Trophoblast cell (in vitro differentiated cells and primary cell): ENCODE results near the gene TBC1D30.
A peak's percentile ranks its signal among the peaks of the same experiment; 100 is the strongest.

Experiments
- DNase-seq, 2 donors: peaks; one replicate each; pipeline ENCODE4 v3.0.0-alpha.2; 2016
- H2AFZ ChIP-seq: 2 replicates; pipeline ENCODE4 v1.6.1; 2013; ENCODE audit warnings: low read length, moderate library complexity, mild to moderate bottlenecking; ENCODE audit not compliant: insufficient read depth, poor library complexity
- H2AK5ac ChIP-seq: 2 replicates; pipeline ENCODE4 v1.6.1; 2013; ENCODE audit warnings: mild to moderate bottlenecking, low read length
- H2BK120ac ChIP-seq: 2 replicates; pipeline ENCODE4 v1.6.1; 2013; ENCODE audit warnings: low read length, mild to moderate bottlenecking, moderate library complexity; ENCODE audit not compliant: insufficient read depth, poor library complexity
- H2BK12ac ChIP-seq: 2 replicates; pipeline ENCODE4 v1.6.1; 2013; ENCODE audit warnings: mild to moderate bottlenecking, low read length, moderate library complexity
- H2BK5ac ChIP-seq: 2 replicates; pipeline ENCODE4 v1.6.1; 2013; ENCODE audit warnings: low read length, low read depth, moderate library complexity, mild to moderate bottlenecking; ENCODE audit not compliant: poor library complexity
- H3K14ac ChIP-seq: 2 replicates; pipeline ENCODE4 v1.6.1; 2013; ENCODE audit warnings: mild to moderate bottlenecking, low read length
- H3K18ac ChIP-seq: 2 replicates; pipeline ENCODE4 v1.6.1; 2013; ENCODE audit warnings: mild to moderate bottlenecking, low read length
- H3K23ac ChIP-seq: 2 replicates; pipeline ENCODE4 v1.6.1; 2013; ENCODE audit warnings: low read length
- H3K27ac ChIP-seq: 2 replicates; pipeline ENCODE4 v1.5.1; 2013; ENCODE audit warnings: low read depth, mild to moderate bottlenecking, inconsistent platforms, low read length, moderate library complexity
- H3K27me3 ChIP-seq: 2 replicates; pipeline ENCODE4 v1.6.1; 2013; ENCODE audit warnings: inconsistent platforms, mild to moderate bottlenecking, low read length, moderate library complexity; ENCODE audit not compliant: insufficient read depth
- H3K36me3 ChIP-seq, 2 experiments: 1 replicate in 1 of 2; 2 replicates in 1 of 2; pipeline ENCODE4 v1.6.1; 2013; ENCODE audit warnings: low read length in 2 of 2, mild to moderate bottlenecking in 2 of 2, moderate library complexity in 1 of 2; ENCODE audit not compliant: insufficient read depth in 2 of 2, control insufficient read depth in 1 of 2
- H3K4ac ChIP-seq: 2 replicates; pipeline ENCODE4 v1.6.1; 2013; ENCODE audit warnings: low read depth, mild to moderate bottlenecking, low read length, moderate library complexity
- H3K4me1 ChIP-seq, 2 experiments: 1 replicate in 1 of 2; 2 replicates in 1 of 2; pipeline ENCODE4 v1.6.1; 2013; ENCODE audit warnings: low read length in 2 of 2, mild to moderate bottlenecking in 2 of 2, moderate library complexity in 1 of 2; ENCODE audit not compliant: insufficient read depth in 2 of 2, control insufficient read depth in 1 of 2
- H3K4me2 ChIP-seq: 2 replicates; pipeline ENCODE4 v1.6.1; 2013; ENCODE audit warnings: inconsistent platforms, mild to moderate bottlenecking, low read length, moderate library complexity
- H3K4me3 ChIP-seq: 2 replicates; pipeline ENCODE4 v1.5.1; 2013; ENCODE audit warnings: mild to moderate bottlenecking, low read depth, low read length, inconsistent platforms
- H3K79me1 ChIP-seq: one replicate; pipeline ENCODE4 v1.6.1; 2013; ENCODE audit warnings: low read length
- H3K79me2 ChIP-seq: 2 replicates; pipeline ENCODE4 v1.6.1; 2013; ENCODE audit warnings: low read length, mild to moderate bottlenecking; ENCODE audit not compliant: control insufficient read depth, insufficient read depth, poor library complexity
- H3K9ac ChIP-seq: 2 replicates; pipeline ENCODE4 v1.6.1; 2013; ENCODE audit warnings: mild to moderate bottlenecking, low read length
- H3K9me3 ChIP-seq: 2 replicates; pipeline ENCODE4 v1.6.1; 2013; ENCODE audit warnings: low read depth, mild to moderate bottlenecking, control low read depth, inconsistent platforms, low read length; ENCODE audit not compliant: insufficient read depth
- H4K12ac ChIP-seq: 2 replicates; pipeline ENCODE4 v1.6.1; 2013; ENCODE audit warnings: low read depth, mild to moderate bottlenecking, low read length, moderate library complexity
- H4K8ac ChIP-seq: 2 replicates; pipeline ENCODE4 v1.6.1; 2013; ENCODE audit warnings: low read depth, mild to moderate bottlenecking, low read length, moderate library complexity
- H4K91ac ChIP-seq: one replicate; pipeline ENCODE4 v1.6.1; 2013; ENCODE audit warnings: low read depth, mild to moderate bottlenecking, low read length, moderate library complexity
- WGBS: extraction: QIAGEN DNeasy Blood & Tissue Kit; methylation state at CpG from one replicate; pipeline ENCODE4 v1.1.7; 2013; ENCODE audit warnings: missing lambda C conversion rate; ENCODE audit not compliant: insufficient read length, insufficient coverage; ENCODE audit errors: extremely low coverage; 5-methylcytosine and 5-hydroxymethylcytosine counted together

The TBC1D30 gene

DNA sequence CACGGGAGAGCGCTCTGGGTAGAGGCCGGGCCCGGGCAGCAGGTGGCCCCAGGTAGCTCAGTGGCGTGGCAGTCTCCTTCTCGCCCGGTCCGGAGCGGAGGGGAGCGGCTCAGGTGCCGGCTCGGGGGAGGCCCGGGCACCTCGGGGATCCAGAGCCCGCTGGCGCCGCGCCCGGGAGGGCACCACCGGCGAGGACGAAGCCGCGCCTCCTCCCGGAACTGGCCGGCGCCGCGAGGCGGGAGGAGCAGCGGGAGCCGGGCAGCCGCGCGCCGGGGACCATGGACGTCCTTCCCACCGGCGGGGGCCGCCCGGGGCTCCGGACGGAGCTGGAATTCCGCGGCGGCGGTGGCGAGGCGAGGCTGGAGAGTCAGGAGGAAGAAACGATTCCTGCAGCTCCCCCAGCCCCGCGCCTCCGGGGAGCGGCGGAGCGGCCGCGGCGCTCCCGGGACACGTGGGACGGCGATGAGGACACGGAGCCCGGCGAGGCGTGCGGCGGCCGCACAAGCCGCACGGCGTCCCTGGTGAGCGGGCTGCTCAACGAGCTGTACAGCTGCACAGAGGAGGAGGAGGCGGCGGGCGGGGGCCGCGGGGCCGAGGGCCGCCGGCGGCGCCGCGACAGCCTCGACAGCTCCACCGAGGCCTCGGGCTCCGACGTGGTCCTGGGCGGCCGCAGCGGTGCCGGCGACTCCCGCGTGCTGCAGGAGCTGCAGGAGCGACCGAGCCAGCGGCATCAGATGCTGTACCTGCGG, 43.7 kb upstream of the TBC1D30 start:
- H2BK12ac ChIP-seq, result no peak overlapping the region
- H3K79me1 ChIP-seq, result no peaks in the 10 kb centered on the region
- H2BK120ac ChIP-seq, result no peak overlapping the region
- no peak overlapping the region for H3K9ac ChIP-seq
- H3K4me2 ChIP-seq, result peak overlapping the region; percentile 92
- no peak overlapping the region for H3K23ac ChIP-seq
- H3K27ac ChIP-seq, result no peak overlapping the region
- no peak overlapping the region for H4K91ac ChIP-seq
- no peak overlapping the region for H4K12ac ChIP-seq
- H3K79me2 ChIP-seq, result no peaks in the 10 kb centered on the region
- no peak overlapping the region for H3K14ac ChIP-seq
- H3K36me3 ChIP-seq, result no peaks in the 10 kb centered on the region
- no peaks in the 10 kb centered on the region for H3K9me3 ChIP-seq
- H2BK5ac ChIP-seq, result no peak overlapping the region
- H3K4ac ChIP-seq, result no peak overlapping the region
- H2AK5ac ChIP-seq, result no peak overlapping the region
- peaks cover 22% of the 10 kb centered on the region for H3K27me3 ChIP-seq
- WGBS, result no CpG with 5 or more reads among the region's 103 CpGs
- peak overlapping the region; percentile 51 for H2AFZ ChIP-seq
- no peak overlapping the region for H3K18ac ChIP-seq
- peaks cover 9% of the 10 kb centered on the region in 2 experiments for H3K4me1 ChIP-seq
- no peak overlapping the region for H4K8ac ChIP-seq
- DNase-seq, result peak in 1 of 2 donors; percentile 51
- peak overlapping the region; percentile 65 for H3K4me3 ChIP-seq

DNA sequence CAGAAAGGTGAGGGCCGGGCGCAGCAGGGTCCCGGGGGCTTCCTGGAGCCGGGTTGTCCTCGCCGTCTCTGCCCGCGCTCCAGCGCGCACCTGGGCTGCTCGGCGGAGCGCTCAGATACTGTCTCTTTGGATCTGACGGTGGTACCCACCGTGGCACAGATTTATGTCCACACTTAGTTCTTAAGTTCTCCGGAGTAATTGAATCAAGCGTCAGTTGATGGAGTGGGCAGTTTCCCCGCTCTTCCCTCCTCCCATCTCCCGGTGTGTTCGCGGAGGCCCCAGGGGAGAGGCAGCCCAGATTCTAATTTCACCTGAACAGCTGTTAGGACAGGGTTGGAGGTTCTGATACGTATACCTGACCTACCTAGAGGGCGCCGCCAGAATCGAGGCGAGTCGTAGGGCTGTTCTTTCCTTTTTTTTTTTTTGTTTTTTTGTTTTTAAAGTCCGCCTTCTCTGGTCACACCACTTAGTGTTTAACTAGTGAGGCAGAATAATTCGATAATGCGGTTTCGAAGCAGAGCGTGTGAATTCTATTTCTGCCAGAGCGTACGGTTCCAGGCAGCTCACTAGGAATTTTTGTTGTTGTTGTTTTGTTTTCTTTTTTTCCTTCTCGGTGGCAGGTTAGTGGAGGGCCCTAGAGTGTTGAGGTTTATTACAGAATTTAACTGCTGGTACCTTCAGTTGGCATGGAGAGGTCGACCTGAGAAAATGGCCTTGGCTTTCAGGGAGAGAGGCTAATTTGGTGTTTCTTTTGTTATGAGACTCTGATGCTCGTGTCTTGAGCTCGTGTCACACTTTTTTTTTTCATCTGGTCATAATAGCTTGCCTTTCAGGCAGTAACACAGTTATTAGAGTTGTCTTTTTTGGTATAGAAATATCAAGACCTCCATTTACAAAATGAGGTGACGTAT, 42.9 kb upstream of the TBC1D30 start:
- no peak overlapping the region for H2BK5ac ChIP-seq
- H3K9me3 ChIP-seq, result no peaks in the 10 kb centered on the region
- H4K91ac ChIP-seq, result no peak overlapping the region
- no peak overlapping the region for H4K8ac ChIP-seq
- H4K12ac ChIP-seq, result no peak overlapping the region
- H2BK120ac ChIP-seq, result no peak overlapping the region
- H3K23ac ChIP-seq, result no peak overlapping the region
- no peak overlapping the region for H2BK12ac ChIP-seq
- H3K79me1 ChIP-seq, result no peaks in the 10 kb centered on the region
- no peaks in the 10 kb centered on the region for H3K36me3 ChIP-seq
- H2AK5ac ChIP-seq, result no peak overlapping the region
- no CpG with 5 or more reads among the region's 39 CpGs for WGBS
- peaks cover 22% of the 10 kb centered on the region for H3K27me3 ChIP-seq
- peak overlapping the region; percentile 92 for H3K4me2 ChIP-seq
- H3K4me1 ChIP-seq, result peaks cover 9% of the 10 kb centered on the region in 2 experiments
- H3K14ac ChIP-seq, result no peak overlapping the region
- H3K9ac ChIP-seq, result no peak overlapping the region
- H3K4ac ChIP-seq, result no peak overlapping the region
- no peak overlapping the region for H3K18ac ChIP-seq
- H2AFZ ChIP-seq, result peak overlapping the region; percentile 51
- no peak overlapping the region for H3K27ac ChIP-seq
- H3K4me3 ChIP-seq, result peak overlapping the region; percentile 65
- DNase-seq, result peak in 1 of 2 donors; percentile 18
- H3K79me2 ChIP-seq, result no peaks in the 10 kb centered on the region

DNA sequence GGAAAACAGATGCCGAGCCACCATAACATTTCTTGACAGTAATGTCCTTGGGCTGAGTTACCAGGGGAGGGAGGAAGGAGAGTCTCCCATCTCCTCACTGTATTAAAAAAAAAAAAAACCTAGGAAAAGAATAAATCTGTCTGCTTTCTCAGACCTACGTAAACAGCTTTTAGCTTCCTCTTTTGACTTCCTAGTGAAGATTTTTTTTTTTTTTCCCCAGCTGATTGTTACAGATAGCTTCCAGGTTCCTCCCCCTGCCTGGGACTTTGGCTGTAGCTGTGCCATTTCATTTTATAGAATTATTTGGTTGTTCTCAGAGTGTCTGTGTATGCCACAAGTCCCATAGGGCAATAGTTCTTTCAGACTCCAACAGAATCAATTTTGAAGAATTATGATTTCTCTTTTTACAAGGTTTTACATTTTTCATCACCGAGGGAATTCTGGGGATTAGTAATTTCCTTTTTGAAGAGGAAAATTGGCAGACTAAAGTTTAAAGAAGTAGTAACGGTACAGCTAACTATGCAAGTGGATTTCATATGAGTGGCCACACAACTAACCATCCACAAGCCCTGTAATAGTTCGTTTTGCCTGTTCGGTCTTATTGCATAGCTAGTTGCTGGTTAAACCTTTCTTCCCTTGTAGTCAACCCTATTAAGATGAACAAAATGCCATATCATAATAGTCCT, 42.1 kb upstream of the TBC1D30 start:
- H2AFZ ChIP-seq, result no peak overlapping the region
- no peak overlapping the region for H3K4ac ChIP-seq
- no CpG with 5 or more reads among the region's 6 CpGs for WGBS
- peaks cover 22% of the 10 kb centered on the region for H3K27me3 ChIP-seq
- no peak overlapping the region for H3K4me3 ChIP-seq
- no peak overlapping the region for H3K4me2 ChIP-seq
- no peaks in the 10 kb centered on the region for H3K79me1 ChIP-seq
- no peak overlapping the region for H2BK120ac ChIP-seq
- H3K36me3 ChIP-seq, result no peaks in the 10 kb centered on the region
- H3K4me1 ChIP-seq, result peaks cover 9% of the 10 kb centered on the region in 2 experiments
- H2BK5ac ChIP-seq, result no peak overlapping the region
- no peak overlapping the region for H3K23ac ChIP-seq
- no peaks in the 10 kb centered on the region for H3K9me3 ChIP-seq
- DNase-seq, result no peak
- H2BK12ac ChIP-seq, result no peak overlapping the region
- no peak overlapping the region for H3K27ac ChIP-seq
- H4K8ac ChIP-seq, result no peak overlapping the region
- no peak overlapping the region for H3K9ac ChIP-seq
- no peak overlapping the region for H3K18ac ChIP-seq
- no peak overlapping the region for H3K14ac ChIP-seq
- no peak overlapping the region for H4K12ac ChIP-seq
- H2AK5ac ChIP-seq, result no peak overlapping the region
- H3K79me2 ChIP-seq, result no peaks in the 10 kb centered on the region
- no peak overlapping the region for H4K91ac ChIP-seq

- H3K4me3 ChIP-seq, result no peak overlapping the region
Observed at GRCh38 chr12:64785838-64786237, 38.6 kb upstream of the TBC1D30 start.

More at GRCh38 chr12:64785838-64786237, 38.6 kb upstream of the TBC1D30 start:
- Histone ChIP-seq H2BK120ac (no peak overlapping the region), H4K91ac (no peak overlapping the region), H4K12ac (no peak overlapping the region), H3K18ac (no peak overlapping the region), H3K27ac (no peak overlapping the region), H4K8ac (no peak overlapping the region), H2AFZ (no peak overlapping the region), H3K27me3 (peaks cover 15% of the 10 kb centered on the region), H3K14ac (no peak overlapping the region), H3K4ac (no peak overlapping the region), H3K79me2 (no peaks in the 10 kb centered on the region), H3K9me3 (no peaks in the 10 kb centered on the region), H3K23ac (no peak overlapping the region), H3K36me3 (no peaks in the 10 kb centered on the region), H3K4me1 (peaks cover 3 to 5% of the 10 kb centered on the region in 2 experiments), H2BK5ac (no peak overlapping the region), H3K79me1 (no peaks in the 10 kb centered on the region), H3K4me2 (no peak overlapping the region), H2BK12ac (no peak overlapping the region), H3K9ac (no peak overlapping the region), H2AK5ac (no peak overlapping the region)
- no CpG with 5 or more reads among the region's 6 CpGs for WGBS
- no peak for DNase-seq
